ENCODE data around the gene TMEM184A.
"Not testable (repeated sequence)": the region's sequence is repeated elsewhere in the genome, so short reads cannot be mapped to it uniquely, and the experiment has no call there.

The TMEM184A gene

DNA sequence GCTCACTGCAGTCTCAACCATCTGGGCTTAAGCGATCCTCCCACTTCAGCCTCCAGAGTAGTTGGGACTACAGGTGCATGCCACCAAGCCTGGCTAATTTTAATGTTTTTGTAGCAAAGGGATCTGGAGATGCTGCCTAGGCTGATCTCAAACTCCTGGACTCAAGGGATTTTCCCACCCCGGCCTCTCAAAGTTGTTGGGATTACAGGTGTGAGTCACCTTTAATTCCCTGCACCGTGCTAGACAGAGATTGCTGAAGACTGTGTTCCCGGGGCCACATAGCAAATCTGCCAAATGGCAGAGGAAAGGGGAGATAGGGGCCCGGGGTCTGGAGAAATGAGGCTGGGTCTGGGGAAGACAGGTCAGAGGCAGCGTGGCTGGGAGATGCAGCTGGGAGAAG is 34.5 kb upstream of the TMEM184A start:
- no peak for DNase-seq (ENCODE audit: low spot score)

DNA sequence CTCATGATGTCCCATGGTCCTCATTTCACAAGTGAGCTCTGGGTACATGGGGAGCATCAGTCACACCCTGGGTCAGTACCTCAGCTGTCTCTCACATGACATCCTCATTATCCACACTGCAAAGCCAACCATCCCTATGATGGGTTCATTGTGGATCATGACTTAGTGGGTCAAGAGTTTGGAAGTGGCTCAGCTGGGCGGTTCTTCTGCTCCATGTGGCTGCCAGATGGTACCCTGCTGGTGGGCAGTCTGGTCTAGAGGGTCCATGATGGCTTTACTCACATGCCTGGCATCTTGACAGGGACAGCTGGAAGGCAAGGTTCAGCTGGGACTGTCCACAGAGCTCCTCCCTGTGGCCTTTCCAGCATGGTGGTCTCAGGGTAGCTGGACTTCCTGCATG is 33.0 kb upstream of the TMEM184A start:
- no peak for DNase-seq (ENCODE audit: low spot score)

DNA sequence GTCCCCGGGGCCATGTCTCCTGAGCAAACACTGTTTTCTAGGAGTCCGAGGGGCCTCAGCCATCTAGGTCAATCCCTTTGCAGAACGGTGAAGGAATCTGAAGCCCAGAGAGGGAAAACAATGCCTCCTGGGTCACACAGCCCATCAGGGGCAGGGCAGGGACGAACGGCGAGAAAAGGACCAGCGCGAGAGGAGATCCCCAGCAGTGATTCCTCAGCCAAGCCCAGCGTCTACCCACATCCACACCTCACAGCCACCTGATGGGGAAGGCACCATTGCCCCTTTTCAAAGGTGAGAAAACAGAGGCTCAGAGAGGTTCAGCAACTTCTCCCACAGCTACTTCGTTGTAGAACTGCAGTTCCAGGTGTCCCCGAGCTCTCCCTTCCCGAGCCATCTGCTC is 31.7 kb upstream of the TMEM184A start:
- no peak for DNase-seq (ENCODE audit: low spot score)

DNA sequence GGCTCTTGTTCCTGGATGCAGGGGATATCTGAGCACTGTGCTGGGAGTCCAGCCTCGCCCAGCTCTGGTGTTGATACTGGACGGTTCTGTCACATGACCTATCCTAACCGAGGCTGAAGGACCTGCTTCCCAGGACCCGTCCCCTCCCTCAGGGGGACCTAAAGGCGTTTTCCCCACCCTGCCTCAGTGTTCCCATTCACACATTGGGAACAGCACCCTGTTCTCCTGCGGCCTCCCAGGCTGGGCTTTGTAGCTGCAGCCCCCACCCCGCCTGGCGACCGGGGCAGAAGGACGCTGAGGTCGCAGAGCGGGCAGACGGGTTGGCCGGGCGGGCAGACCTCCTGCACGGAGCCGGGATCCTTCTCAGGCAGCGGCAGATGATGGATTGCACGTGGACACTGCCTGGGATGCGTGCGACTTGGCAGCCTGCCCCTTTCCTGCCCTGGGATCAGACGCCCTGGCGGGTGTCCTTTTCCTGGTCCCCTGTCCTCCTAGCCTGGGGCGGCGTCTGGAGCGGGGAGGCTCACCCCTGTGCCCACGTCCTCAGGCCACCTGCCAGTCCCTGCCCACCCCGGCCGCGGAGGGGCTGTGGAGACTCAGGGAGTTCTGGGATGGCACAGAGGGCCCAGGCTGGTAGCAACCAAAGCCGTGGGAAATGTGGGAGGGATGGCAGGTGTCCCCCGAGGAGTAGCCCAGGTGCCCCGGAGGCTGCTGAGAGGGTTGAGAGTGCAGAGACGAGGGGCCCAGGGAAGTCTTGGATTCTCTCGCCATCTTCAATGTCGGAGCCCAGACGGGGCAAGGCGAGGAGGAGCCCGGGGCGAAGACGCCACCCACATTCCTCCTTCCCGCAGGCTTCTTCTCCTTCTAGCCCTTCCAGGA is 31.1 kb upstream of the TMEM184A start:
- DNase-seq (ENCODE audit: low spot score), result no peak

DNA sequence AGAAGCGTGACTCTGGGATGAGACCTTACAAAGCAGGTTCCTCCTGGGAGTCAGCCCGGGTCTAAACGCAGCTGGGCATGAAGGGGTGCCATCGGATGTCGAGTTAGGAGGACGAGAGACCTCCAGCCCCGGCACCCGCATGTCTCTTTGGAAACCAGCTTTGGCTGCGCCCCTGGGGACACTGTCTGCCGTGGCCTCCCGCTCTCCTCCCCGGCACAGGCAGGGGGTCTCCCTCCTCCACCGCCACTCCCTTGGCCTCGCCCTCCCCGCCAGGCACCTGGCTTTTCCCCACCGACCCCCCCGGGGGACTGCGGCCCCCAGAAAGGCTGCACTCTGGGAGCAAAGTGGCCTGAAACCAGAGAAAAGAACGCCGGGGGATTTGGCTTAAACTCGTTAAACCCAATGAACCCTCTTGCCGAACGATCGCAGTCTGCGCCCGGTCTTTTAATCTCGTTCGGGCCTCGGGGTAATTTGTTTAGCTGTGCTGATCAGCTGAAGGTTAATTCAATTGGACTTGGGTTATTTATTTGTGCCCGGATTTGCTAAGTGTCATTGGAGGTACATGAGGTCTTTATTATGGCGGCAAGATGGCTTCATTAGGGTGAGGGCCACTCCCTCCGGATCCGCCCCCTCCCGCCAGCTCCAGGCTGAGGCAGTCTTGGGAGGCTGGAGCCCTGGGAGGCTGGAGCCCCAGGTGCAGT is 30.3 kb upstream of the TMEM184A start:
- DNase-seq (ENCODE audit: low spot score), result no peak

DNA sequence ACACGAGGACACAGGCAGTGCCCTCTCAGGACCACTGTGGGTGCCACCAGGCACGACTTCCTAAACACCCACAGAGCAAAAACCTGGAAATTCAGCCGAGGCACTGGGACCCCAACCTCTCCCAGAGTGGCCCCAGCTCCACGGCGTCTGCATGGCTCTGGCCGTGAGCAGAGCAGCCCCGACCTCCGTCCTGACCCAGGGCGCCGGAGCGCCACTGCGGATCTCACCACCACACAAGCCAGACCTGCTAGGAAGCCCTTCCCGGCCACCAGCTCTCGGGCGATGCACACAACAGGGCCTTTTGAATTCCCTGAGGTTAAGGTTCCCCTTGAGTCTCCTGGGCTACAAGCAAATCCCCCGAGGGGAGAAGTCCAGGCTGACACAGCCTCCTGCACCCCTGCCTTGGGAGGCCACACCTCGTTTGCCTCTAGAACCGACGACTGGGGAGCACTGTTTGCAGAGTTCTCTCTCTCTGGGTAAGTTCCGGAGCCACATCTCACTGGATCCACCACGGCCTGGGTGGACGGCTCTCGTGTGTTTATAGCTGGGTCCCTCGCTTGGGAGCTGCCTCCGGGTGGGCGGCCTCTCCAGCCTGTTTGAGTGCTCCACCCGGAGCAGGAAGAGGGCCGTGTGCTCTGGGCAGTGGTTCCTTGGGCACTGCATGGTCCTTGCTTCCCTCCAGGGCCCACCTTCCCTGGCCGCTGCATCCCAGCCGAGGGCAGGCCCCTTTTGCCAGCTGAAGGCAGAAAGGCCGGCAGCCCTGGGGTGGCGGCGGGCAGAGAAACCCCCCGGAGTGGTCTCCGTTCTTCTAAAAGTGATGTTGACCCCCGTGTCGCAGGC is 29.4 kb upstream of the TMEM184A start:
- no peak for DNase-seq (ENCODE audit: low spot score)

DNA sequence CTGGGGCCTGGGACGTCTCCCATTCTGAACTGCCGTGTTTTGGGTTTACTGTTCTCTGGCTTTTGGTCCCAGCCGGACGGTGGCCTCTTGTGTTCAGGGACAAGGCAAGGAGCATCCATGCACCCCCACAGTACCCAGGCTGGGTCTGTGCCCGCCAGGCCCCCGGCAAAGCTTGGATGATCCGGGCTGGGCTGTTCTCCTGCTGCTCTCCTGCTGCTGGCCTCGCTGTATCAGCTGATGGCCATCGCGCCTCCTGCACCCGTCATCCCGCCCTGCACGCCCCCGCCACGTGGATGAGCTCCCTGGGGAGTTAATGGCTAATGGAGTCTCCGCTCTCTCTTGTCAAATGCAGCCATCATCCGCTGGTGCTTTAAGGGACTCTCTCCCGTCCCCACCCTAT is 28.7 kb upstream of the TMEM184A start:
- DNase-seq (ENCODE audit: low spot score), result no peak

DNA sequence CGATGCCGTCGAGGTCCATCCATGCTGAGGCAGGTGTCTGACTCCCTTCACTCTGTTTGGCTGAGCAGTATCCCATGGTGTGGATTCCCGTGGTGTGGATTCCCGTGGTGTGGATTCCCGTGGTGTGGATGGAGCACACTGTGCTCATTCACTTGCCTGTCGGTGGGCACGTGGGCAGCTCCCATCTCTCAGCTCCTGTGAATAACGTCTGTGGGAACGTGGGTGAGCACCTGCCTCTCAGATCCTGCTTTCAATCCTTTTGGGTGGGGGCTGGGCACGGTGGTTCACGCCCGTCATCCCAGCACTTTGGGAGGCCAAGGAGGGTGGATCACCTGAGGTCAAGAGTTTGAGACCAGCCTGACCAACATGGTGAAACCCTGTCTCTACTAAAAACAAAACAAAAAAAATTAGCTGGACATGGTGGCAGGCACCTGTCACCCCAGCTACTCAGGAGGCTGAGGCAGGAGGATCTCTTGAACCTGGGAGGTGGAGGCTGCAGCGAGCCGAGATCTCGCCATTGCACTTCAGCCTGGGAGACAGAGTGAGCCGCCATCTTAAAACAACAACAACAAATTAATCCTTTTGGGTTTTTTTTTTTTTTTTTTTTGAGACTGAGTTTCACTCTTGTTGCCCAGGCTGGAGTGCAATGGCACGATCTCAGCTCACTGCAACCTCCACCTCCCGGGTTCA is 27.4 kb upstream of the TMEM184A start:
- not testable (repeated sequence) for DNase-seq (ENCODE audit: low spot score)

DNA sequence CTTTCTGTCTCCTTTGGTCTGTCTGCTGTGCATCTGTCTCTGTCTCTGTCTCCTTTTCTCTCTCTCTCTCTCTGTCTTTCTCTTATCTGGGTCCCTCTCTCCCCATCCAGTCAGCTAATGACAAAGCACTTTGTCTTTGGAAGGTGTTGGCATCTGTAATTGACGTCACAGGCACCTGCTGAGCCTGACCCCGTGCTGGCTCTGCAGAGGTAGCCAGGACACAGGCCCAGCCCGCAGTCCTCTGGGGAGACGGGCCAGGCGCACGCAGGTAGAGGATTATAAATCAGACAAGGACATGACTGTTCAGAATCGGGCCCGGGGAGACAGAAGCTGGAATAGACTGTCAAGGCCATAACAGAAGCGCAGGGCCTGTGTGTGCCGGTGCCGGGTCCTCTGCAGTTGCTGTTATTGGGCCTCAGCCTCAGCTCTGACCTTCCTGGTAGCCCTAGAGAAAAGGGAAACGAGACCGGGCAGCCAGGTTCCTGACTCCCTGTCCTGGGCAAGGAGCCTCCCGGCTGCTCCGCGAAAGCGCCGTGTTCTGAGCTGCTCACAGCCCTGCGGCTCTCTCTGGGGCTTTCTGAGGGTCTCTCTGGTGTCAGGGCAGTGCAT is 24.5 kb upstream of the TMEM184A start:
- DNase-seq (ENCODE audit: low spot score), result no peak

DNA sequence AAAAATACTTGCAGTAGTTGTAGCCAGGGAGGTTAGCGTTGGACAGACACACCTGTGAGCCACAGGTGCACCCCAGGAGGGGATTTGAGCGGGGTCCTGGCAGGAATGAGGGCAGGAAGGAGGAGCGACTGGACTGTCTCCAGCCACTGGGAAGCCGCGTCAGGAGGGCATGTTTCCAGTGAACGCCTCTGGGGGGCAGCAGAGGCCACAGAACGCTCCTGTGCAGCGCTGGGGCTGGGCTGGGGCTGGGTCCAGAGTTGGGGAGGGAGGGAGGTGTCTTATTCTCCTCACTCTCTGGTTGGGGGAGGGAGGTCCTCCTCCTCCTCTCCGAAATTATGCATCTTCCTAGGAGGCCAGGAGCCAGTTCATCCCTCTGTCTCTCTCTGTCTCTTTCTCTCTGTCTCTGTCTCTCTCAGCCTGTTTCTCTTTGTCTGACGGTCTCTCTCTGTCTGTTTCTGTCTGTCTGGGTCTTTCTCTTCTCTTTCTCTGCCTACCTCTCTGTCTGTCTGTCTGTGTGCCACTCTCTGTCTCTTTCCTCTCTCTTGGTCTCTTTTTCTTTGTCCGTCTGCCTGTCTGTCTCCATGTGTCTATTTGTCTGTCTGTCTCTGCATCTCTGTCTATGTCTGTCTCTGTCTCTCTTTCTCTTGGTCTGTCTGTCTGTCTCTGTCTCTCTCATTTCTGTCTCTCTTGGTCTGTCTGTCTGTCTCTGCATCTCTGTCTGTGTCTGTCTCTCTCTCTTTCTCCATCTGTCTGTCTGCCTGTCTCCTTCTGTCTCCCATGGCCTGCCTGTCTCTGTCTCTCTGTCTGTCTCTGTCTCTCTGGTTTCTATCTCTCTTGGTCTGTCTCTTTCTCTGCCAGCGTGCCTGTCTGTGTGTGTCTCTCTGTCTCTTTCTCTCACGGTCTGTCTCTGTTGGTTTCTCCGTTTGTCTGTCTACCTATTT is 23.7 kb upstream of the TMEM184A start:
- peak; percentile 65 for DNase-seq (ENCODE audit: low spot score)

DNA sequence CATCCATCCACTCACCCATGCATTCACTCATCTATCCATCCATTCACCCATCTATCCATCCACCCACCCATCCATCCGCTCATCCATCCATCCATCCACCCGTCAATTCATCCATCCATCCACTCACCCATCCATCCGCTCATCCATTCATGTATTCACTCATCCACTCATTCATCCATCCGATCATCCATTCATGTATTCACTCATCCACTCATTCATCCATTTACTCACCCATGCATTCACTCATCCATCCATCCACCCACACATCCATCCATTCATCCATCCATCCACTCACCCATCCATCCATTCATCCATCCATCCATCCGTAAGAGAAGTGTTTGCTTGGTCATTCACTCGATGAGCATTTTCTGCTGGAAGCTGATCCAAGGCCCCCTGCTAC is 22.5 kb upstream of the TMEM184A start:
- no peak for DNase-seq (ENCODE audit: low spot score)

DNA sequence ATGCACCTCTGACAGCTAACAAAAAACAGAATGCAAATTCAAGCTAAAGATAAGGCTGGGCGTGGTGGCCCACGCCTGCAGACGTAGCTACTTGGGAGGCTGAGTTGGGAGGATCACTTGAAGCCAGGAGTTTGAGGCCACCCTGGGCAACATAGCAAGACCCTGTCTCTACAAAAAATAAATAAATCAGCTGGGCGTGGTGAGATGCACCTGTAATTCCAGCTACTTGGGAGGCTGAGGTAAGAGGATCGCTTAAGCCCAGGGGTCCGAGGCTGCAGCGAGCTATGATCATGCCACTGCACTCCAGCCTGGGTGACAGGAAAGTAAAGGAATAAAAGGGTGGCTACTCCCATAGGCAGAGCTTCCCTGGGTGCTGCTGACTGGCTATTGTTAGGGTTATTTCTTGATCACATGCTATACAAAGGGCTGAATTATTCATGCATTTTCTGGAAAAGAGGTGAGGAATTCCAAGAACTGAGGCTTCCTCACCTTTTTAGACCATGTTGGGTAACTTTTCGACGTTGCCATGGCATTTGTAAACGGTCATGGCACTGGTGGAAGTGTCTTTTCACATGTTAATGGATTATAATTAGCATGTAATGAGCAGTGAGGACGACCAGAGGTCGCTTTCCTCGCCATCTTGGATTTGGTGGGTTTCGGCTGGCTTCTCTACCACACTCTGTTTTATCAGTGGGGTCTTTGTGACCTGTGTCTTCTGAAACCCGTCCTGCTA is 20.7 kb upstream of the TMEM184A start:
- no peak for DNase-seq (ENCODE audit: low spot score)

DNA sequence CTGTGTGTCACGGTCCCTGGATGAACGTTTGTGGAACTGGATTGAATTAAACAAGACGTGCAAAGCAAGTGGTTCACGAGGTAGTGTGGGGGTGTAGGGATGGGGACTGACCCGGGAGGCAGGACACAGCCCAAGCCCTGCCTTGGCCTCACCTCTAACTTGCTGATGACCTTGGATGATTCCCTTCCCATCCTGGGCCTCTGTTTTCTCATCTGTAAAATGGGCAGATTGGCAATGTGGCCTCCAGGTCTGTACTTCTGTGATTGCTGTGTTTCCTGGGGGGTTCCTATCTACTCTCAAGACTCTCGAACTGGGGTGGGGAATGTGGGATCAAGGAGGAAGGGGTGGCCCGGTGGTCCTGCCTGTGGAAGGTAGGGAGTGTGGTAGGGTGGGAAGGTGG is 19.8 kb upstream of the TMEM184A start:
- no peak for DNase-seq (ENCODE audit: low spot score)

DNA sequence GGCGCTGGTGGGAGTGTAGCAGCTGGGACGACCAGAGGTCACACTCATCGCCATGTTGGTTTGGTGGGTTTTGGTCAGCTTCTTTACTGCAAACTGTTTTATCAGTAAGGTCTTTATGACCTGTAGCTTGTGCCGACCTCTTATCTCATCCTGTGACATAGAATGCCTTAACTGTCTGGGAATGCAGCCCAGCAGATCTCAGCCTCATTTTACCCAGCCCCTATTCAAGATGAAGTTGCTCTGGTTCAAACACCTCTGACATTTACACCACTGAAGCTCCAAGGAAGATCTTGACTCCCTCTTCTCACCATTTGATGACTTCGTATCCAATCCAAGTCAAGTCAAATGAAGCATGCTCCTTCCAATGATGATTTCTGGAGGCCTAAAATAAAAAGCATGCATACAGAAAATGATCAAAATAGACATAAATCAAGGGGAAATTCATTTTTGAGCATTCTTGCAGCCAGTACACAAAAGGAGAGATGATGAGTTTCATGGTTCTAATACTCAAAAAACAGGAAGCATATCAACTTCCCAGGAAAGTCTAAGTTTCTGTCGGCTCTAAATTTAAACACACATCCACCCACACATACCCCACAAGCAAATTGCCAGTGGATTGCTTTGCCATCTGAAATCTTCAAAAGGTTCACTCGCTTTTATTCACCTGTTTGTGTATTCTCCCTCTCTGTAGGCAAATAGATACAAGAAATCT is 16.3 kb upstream of the TMEM184A start:
- no peak for DNase-seq (ENCODE audit: low spot score)

DNA sequence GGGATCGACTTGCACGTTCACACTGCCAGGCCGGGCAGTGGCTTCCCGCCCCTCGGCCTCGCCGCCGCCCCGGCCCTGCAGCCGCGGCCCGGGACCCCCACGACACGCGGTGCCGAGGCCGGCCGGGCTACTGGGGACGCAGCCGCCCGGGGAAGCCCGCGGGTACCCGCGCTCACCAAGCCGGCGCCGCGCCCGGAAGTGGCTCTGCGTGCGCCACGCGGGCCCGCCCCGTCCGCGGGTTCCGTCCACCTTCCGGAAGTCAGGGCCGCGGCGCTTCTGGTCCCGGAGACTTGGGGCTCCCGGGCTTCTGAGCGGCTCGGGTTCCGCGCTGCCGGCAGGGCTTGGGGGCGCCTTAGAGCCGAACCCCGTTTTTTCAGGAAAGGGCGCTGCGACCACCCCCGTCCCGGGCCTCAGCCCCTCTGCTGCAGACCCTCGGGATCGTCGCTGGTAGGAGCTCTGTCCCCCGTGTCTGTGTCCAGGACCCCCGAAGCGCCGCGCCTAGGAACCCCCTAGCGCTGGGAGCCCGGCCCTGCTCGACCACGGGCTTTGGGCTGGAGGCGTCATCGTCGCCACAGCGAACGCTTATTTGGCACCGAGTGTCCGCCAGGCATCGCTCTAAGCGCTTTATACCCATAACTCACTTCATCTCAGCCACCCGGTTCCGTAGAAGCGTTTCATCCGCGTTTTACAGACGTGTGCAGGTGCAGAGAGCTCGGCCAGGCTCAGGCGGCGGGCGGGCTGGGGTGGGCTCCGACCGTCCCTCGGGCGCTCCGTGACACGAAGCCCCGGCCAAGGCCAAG is 14.0 kb upstream of the TMEM184A start, which contains the start of gene PSMG3:
TSS of gene PSMG3 (minus strand) at position 200 of the 800 bp plus-strand sequence. CDS start 693 bp downstream, outside the sequence.
- peak; percentile 85 for DNase-seq (ENCODE audit: low spot score)

DNA sequence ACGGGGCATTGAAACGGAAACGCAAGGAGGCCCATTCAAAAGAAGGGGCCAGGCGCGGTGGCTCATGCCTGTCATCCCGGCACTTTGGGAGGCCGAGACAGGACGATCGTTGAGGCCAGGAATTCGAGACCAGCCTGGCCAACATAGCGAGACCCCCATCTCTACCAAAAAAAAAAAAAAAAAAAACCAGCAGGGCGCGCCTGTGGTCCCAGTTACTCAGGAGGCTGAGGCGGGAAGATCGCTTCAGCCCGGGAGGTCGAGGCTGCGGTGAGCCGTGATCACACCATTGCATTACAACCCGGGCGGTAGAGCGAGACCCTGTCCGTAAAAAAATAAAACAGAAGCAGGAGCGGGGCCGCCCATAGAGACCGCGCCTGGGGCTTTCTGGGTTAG is 13.4 kb upstream of the TMEM184A start:
- no peak for DNase-seq (ENCODE audit: low spot score)

DNA sequence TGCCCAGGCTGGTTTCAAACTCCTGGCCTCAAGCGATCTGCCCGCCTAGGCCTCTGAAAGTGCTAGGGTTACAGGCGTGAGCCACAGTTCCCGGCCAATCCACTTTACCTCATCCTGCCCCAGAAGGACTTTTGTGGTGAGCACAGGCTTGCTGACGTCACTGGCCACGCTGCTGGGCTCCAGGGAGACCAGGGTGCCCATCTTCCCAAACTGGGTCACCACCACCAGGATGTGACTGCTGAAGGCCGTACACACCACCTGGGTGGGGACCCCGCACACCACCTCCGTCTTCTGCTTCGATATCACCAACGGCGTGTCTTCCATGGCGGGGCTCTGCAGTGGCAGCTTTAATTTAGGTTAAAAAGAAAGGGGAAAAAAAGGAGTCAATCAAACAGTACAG is 13.0 kb upstream of the TMEM184A start:
- DNase-seq (ENCODE audit: low spot score), result peak; percentile 11

DNA sequence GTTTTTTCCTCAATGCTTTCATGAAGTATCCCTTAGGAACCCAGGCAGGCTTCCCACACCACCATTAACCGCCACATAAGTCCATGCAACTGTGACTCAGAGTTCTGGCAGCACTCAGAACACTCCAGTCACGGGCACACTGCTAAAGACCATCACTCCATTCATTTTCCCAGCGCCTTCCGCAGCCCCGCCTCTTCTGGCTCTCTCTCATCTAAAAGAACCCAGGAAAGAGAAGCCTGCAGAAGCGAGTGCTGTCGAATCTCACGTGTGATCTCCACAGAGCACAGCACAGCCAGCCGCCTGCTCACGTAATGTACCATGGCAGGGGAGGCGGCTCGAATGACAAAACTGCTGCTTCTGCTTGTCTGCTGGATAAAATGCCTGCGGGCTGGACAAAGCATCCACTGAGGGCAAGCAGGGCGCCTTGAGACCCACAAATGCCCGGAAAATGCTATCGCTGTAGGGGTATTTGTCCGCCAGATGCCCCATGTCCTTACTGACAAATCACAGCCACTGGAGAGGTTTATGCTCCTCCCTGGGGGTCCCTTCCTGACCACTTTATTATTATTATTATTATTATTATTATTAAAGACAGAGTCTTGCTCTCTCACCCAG is 12.0 kb upstream of the TMEM184A start:
- DNase-seq (ENCODE audit: low spot score), result no peak

Measured in CD4-positive, alpha-beta T cell treated with Interleukin-15 for 4 hours (primary cell).